ENCODE data around the gene WSCD1. TPM values are rescaled to one million over a fixed set of nuclear protein-coding genes. Genes with fewer than 3 reads are reported as not detected.

Gene WSCD1
- total RNA-seq, 2 experiments from 2014 or later, result not detected

DNA sequence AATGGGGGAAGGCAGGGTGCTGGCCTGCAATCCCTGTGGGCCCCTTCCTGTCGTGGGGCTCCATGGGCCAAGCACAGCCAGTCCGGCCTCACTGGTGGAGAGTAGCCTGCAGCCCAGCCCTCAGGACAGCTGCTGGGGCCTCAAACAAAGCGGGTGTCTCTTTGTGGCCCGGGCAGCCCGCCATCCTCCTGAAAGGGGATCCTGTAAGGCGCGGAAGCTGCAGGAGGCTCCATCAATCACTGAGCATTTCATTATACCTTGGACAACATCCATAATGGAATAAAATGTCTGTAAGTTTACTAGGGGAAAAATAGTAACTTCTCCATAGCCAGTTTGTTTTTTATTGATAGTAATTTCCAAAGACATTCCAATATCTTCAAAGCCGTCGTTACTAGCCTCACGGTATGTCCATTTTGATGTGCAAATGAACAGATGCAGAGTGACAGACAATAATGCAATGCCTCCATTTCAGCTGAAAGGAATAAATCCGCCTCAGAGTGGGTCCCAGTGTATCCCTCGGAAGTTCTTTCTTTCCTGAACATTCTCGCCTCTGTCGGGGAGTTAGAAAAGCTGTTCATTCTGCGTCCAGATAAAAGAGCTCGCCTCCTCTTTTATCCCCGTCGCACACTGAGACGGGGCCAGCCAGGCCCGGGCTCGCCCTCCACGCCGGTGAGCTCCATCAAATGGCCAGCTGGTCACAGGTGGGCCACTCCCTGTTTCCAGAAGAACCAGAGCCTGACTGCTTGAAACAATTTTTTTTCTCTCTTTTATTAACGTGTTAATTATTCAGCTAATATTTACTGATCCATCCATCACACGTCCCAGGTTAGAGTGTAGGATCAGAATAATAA is 14.4 kb downstream of the WSCD1 start:
- Mint-ChIP-seq H3K4me1 (no peaks in the 10 kb centered on the region), H3K27ac (no peak overlapping the region), H3K36me3 (no peaks in the 10 kb centered on the region), H3K27me3 (no peaks in the 10 kb centered on the region), H3K4me3 (no peak overlapping the region), H3K9me3 (no peaks in the 10 kb centered on the region)
- POLR2A ChIA-PET, result no interaction called here
- ATAC-seq (ENCODE audit: low read depth) (no peak), DNase-seq (no peak)

DNA sequence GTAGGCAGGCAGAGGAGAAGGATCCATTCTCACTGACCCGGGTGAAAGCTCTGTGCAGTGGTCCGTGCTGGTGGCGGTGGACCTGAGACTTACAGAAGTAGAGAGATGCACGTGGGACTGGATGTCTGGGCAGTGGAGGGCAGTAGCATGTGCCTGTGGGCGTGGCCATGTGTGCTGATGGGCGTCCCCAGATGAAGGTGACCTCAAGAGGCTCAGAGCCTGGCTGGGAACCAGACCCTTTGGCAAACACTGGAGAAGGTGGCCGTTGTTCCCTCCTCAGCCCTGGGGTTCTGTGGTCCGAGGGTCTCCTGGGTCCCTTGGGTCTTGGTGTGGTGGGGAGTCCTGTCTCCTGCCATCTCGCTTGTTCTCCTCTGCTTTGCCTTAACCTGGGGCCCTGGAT is 15.6 kb downstream of the WSCD1 start:
- Mint-ChIP-seq H3K9me3 (no peaks in the 10 kb centered on the region), H3K4me3 (no peak overlapping the region), H3K4me1 (no peaks in the 10 kb centered on the region), H3K36me3 (no peaks in the 10 kb centered on the region), H3K27me3 (no peaks in the 10 kb centered on the region), H3K27ac (no peak overlapping the region)
- ATAC-seq (ENCODE audit: low read depth) (no peak), DNase-seq (no peak)
- POLR2A ChIA-PET, result no interaction called here

DNA sequence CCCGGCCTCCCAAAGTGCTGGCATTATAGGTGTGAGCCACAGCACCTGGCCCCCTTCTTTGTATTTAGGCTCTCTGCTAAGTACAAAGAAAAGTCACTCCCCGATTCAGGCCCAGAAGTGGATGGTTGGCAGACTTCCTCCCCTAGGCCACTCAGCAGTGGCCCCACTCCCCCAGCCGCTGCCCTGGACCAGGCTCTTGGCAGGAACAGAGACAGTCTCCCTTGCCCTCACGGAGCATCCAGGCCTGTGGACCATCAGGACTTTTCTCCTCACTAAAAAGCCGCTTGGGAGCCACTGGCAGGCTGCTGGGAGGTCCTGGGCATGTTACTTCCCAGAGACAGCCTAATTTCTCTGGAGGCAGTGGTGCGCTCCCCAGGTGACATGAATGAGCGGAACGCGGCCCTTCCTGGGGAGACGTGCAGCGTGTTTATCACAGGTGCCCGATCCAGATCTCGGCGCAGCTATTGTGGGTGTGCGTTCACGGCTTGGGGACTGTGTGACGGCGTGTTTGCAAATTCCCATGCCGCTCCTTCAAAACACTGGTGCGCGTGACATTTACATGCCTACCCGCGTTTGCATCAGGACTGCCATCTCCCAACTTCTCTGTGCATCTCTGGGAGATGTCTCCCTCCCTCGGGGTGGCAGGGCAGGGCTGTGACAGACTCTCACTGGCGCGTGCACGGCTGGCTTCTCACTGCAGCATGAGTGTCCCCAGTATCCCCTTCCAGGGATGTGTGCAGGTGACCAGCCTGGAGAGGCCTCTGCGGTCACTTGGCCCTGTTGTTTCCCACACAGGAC is 16.6 kb downstream of the WSCD1 start:
- no peaks in the 10 kb centered on the region for H3K4me1 Mint-ChIP-seq
- POLR2A ChIA-PET, result no interaction called here
- no peak for ATAC-seq (ENCODE audit: low read depth)
- H3K36me3 Mint-ChIP-seq, result no peaks in the 10 kb centered on the region
- no peaks in the 10 kb centered on the region for H3K27me3 Mint-ChIP-seq
- no peak overlapping the region for H3K27ac Mint-ChIP-seq
- DNase-seq, result no peak
- H3K4me3 Mint-ChIP-seq, result no peak overlapping the region
- H3K9me3 Mint-ChIP-seq, result no peaks in the 10 kb centered on the region

DNA sequence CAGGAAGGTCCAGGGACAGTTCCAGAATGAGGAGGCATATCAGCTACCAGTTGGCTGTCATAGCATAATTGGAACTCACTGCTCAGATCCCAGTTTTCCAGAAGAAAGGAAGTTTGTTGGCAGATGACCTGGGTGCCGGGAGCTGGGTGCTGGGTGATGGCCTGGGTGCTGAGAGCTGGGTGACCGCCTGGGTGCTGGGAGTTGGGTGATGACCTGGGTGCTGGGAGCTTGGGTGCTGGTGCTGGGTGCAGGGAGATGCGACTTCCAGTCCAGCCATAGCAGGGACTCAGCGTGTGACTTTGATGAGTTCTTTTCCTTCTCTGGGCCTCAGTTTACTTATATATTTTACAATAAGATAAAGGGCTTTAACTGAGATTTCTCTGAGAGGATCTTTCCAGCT is 18.0 kb downstream of the WSCD1 start:
- Mint-ChIP-seq H3K4me3 (no peak overlapping the region), H3K27ac (no peak overlapping the region), H3K27me3 (no peaks in the 10 kb centered on the region), H3K4me1 (no peaks in the 10 kb centered on the region), H3K36me3 (no peaks in the 10 kb centered on the region), H3K9me3 (no peaks in the 10 kb centered on the region)
- DNase-seq (no peak), ATAC-seq (ENCODE audit: low read depth) (no peak)
- POLR2A ChIA-PET, result no interaction called here

DNA sequence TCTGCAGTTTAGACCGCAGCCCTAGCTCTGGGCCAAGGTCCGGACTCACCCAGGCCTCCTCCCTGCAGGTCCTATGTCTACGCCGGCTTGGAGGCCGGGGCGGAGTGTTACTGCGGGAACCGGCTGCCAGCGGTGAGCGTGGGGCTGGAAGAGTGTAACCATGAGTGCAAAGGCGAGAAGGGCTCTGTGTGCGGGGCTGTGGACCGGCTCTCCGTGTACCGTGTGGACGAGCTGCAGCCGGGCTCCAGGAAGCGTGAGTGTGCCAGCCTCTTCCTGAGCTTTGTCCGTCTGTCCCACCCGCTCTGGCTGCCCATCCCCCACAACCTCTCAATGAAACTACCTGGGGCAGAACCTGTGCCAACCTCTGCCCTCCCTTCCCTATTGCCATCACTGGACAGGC is 20.1 kb downstream of the WSCD1 start:
- Mint-ChIP-seq H3K4me1 (no peaks in the 10 kb centered on the region), H3K9me3 (no peaks in the 10 kb centered on the region), H3K4me3 (no peak overlapping the region), H3K36me3 (no peaks in the 10 kb centered on the region), H3K27me3 (no peaks in the 10 kb centered on the region), H3K27ac (no peak overlapping the region)
- DNase-seq (no peak), ATAC-seq (ENCODE audit: low read depth) (no peak)
- POLR2A ChIA-PET, result no interaction called here

DNA sequence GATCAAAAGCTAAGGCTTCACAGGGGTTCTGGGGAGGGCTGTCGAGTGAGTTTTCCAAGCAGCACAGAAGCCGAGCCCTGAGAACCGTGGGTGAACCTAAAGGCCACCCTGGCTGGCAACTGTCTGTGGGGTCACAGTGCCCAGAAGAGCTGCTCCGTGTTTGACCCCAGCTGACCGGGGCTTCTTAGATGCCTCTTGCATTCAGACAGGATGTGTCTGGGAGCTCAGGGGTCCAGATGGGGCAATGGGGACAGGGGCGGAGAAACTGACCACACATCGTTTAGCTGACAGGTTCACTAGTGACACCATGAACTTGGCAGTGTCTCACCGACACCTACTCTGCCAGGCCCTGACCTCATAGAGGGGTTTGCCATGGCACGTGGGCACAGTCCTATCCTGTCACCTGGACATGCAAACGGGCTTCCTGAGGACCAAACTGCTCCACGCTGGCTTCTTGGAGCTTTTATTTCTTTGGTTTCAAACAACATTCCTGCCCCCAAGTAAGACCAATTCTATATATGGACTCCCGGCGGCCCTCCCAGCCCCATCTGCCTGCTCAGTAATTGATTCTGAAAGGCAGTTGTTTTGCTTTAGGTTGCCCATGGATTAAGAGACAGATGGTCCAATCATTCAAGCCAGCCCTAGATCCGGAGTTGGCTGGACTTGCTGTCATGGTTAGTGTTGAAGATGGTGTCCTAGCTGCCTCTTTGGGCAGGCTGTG is 22.2 kb downstream of the WSCD1 start:
- ATAC-seq (ENCODE audit: low read depth) (no peak), DNase-seq (no peak)
- no peaks in the 10 kb centered on the region for H3K9me3 Mint-ChIP-seq
- H3K36me3 Mint-ChIP-seq, result no peaks in the 10 kb centered on the region
- H3K4me1 Mint-ChIP-seq, result no peaks in the 10 kb centered on the region
- POLR2A ChIA-PET, result no interaction called here
- H3K27ac Mint-ChIP-seq, result no peak overlapping the region
- H3K27me3 Mint-ChIP-seq, result no peaks in the 10 kb centered on the region
- no peak overlapping the region for H3K4me3 Mint-ChIP-seq

DNA sequence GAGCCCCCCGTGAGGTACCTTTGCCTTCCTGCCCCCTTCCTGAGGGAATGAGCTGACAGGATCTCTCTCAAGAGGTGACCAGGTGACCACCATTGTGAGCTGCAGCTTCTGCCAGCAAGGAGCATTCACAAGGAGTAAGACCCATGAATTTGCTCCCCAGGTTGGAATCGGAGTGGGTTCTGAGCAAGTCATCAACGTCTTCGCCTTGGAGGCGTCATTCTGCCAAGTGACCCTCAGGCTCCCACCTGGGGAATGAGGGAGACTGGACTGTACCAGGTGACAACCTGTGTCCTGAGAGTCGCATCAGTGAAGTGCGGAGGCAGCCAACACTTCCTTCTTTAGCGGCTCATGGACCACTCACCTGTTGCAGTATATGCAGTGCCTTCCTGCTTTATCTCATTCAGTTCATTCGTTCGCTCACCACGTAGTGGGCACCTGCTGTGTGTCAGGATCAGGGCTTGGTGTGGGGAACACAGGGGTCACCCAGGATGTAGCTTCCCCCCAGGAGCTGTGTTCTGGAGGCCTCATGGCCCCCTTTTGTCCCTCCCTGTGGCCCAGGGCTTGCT is 22.8 kb downstream of the WSCD1 start:
- POLR2A ChIA-PET, result no interaction called here
- Mint-ChIP-seq H3K4me3 (no peak overlapping the region), H3K27me3 (no peaks in the 10 kb centered on the region), H3K36me3 (no peaks in the 10 kb centered on the region), H3K9me3 (no peaks in the 10 kb centered on the region), H3K4me1 (no peaks in the 10 kb centered on the region), H3K27ac (no peak overlapping the region)
- ATAC-seq (ENCODE audit: low read depth), result no peak
- DNase-seq, result no peak

DNA sequence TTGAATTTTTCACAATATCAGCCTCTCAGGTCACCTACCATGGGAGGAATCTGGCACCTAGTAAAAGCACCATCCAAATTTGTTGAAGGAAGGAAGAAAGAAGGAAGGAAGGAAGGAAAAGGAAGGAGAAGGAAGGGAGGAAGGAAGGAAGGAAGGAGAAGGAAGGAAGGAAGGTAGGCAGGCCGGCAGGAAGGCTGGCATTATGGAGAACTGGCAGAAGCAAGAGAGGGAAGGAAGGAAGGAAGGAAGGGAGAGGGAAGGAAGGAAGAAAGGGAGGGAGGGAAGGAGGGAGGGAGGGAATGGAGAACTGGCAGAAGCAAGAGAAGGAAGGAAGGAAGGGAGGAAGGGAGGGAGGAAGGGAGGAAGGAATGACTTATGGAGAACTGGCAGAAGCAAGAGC is 24.3 kb downstream of the WSCD1 start:
- no peak overlapping the region for H3K4me3 Mint-ChIP-seq
- no peaks in the 10 kb centered on the region for H3K9me3 Mint-ChIP-seq
- POLR2A ChIA-PET, result no interaction called here
- no peaks in the 10 kb centered on the region for H3K36me3 Mint-ChIP-seq
- ATAC-seq (ENCODE audit: low read depth) (no peak), DNase-seq (no peak)
- no peak overlapping the region for H3K27ac Mint-ChIP-seq
- no peaks in the 10 kb centered on the region for H3K27me3 Mint-ChIP-seq
- no peaks in the 10 kb centered on the region for H3K4me1 Mint-ChIP-seq

DNA sequence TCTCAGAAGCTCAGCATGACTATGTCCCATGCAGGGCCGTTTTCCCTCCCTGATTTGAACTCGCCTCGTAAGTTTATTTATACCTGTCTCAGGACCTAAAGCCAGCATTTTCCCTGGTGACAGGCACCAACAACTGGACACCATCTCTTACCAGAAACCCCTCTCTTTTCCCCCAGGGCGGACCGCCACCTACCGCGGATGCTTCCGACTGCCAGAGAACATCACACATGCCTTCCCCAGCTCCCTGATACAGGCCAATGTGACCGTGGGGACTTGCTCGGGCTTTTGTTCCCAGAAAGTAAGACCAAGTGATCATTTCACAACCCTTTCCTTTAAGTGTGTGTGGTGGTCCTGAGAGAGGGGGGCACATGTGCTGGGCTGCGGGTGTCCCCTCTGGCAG is 24.7 kb downstream of the WSCD1 start:
- H3K9me3 Mint-ChIP-seq, result no peaks in the 10 kb centered on the region
- POLR2A ChIA-PET, result no interaction called here
- no peak overlapping the region for H3K27ac Mint-ChIP-seq
- H3K4me3 Mint-ChIP-seq, result no peak overlapping the region
- ATAC-seq (ENCODE audit: low read depth) (no peak), DNase-seq (no peak)
- H3K4me1 Mint-ChIP-seq, result no peaks in the 10 kb centered on the region
- no peaks in the 10 kb centered on the region for H3K36me3 Mint-ChIP-seq
- no peaks in the 10 kb centered on the region for H3K27me3 Mint-ChIP-seq

DNA sequence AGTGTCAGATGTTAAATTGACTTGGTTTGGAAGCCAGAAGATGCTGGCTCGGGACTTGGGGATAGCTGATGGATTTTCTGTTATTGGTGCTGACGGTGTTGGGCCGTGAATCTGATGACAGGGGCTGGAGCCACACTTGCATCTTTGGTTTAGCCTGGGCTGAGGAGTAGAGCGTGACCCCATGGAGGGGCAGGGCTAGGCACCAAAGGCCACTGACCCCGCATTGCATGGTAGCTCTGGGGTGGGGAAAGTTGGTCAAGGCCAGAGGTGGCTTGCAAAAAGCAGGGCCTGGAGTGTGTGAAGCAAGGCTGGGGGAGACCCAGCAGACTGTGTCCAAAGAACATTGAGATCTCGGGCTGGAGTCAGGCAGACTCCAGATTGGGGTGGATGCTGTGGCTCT is 25.3 kb downstream of the WSCD1 start:
- POLR2A ChIA-PET, result no interaction called here
- Mint-ChIP-seq H3K9me3 (no peaks in the 10 kb centered on the region), H3K27ac (no peak overlapping the region), H3K27me3 (no peaks in the 10 kb centered on the region), H3K4me3 (no peak overlapping the region), H3K36me3 (no peaks in the 10 kb centered on the region), H3K4me1 (no peaks in the 10 kb centered on the region)
- no peak for ATAC-seq (ENCODE audit: low read depth)
- DNase-seq, result no peak

DNA sequence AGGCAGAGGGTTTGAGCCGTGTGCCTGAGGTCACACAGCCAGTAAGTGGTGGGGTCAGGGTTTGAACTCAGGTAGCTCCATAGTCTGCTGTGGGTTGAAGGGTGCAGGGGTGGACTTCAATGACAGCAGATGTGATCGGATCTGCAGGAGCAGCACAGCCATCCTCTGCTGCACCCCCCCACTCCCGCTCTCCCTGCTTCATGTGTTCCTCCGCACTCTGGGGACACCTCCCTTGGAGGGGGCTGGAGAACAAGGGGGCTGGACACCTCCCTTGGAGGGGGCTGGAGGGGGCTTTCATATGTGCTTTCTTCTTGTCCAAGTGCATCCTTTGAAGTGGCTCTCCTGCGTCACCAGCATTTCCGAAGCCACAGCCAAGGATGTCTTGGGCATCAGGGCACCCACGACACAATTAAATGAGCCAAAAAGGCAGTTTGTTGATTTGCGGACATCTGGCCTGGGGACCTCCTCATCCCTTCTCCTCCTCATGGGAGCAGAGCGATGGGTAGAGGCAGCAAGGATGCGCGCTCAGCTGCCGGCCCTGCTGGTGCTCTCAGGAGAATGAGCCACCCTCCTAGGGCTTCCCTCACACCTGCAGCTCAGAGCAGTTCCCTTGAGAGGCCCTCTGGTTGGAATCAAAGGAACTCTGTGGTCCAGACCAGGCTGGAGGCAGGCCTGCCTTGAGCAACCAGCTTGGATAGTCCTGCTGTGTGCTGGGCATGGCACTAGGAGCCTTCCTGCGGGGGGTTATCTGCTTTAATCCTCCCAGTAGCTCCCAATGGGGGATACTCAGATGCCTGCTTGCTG is 26.2 kb downstream of the WSCD1 start:
- Mint-ChIP-seq H3K27ac (no peak overlapping the region), H3K9me3 (no peaks in the 10 kb centered on the region), H3K4me3 (no peak overlapping the region), H3K36me3 (no peaks in the 10 kb centered on the region), H3K27me3 (no peaks in the 10 kb centered on the region), H3K4me1 (no peaks in the 10 kb centered on the region)
- no peak for DNase-seq
- POLR2A ChIA-PET, result interaction anchor here (0.8 kb wide), 1 partner anchor 513 kb away, joined by 3 read pairs; no protein-coding TSS in a partner anchor
- ATAC-seq (ENCODE audit: low read depth), result no peak

DNA sequence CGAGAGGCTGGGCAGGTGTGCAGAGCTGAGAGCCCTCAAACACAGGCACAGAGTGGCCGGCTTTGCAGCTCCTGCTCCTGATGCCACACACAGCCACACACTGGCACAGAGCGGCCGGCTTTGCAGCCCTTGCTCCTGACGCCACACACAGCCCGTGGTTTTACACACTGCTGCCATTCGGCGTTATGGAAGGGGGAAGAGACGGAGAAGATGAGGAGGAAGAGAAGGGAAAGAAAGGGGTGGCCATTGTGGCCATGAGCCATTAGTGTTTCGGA is 26.8 kb downstream of the WSCD1 start:
- H3K27ac Mint-ChIP-seq, result no peak overlapping the region
- no peaks in the 10 kb centered on the region for H3K4me1 Mint-ChIP-seq
- H3K36me3 Mint-ChIP-seq, result no peaks in the 10 kb centered on the region
- no peaks in the 10 kb centered on the region for H3K27me3 Mint-ChIP-seq
- H3K9me3 Mint-ChIP-seq, result no peaks in the 10 kb centered on the region
- ATAC-seq (ENCODE audit: low read depth), result no peak
- no peak overlapping the region for H3K4me3 Mint-ChIP-seq
- POLR2A ChIA-PET, result interaction anchor here (0.8 kb wide), 1 partner anchor 514 kb away, joined by 3 read pairs; no protein-coding TSS in a partner anchor
- no peak for DNase-seq
